Naive thymus-derived CD8-positive, alpha-beta T cell (primary cell): ENCODE data around the gene CTNNBL1. TPM values are rescaled to one million over a fixed set of nuclear protein-coding genes. Genes with fewer than 3 reads are reported as not detected.
A peak's percentile ranks its signal among the peaks of the same experiment; 100 is the strongest.

Experiments used
- ATAC-seq, 2 donors: fragments of 150-1000 bp; cut with Tn5 transposase in 1 of 2; sonication (Bioruptor Pico), chemical (Tn5 transposase) in 1 of 2; 1 replicate in 1 of 2; 2 replicates in 1 of 2; pipeline ENCODE4 v1.10.0; 2021; ENCODE audit warnings: mild to moderate bottlenecking in 2 of 2, moderate library complexity in 2 of 2
- POLR2A ChIA-PET: fragments of 350-600 bp; sonication (Branson Sonifier 250); formaldehyde crosslinking; loops from one replicate; lab custom pipeline; 2021; ENCODE audit warnings: antibody characterized with exemption; lab: Charles Lee
- DNase-seq, 10 donors: peaks; one replicate each; pipeline versions ENCODE4 v3.0.0 to v3.0.0-alpha.2; 2020 to 2022
- H3K27ac Mint-ChIP-seq, 10 donors: one replicate each; pipeline ENCODE4 v1.8.0; 2020 to 2022; ENCODE audit warnings: mild to moderate bottlenecking in 10 of 10, mixed read lengths in 10 of 10, moderate library complexity in 4 of 10, inconsistent platforms in 1 of 10
- H3K27me3 Mint-ChIP-seq, 5 donors: one replicate each; pipeline ENCODE4 v1.8.0; 2021 to 2022; ENCODE audit warnings: mixed read lengths in 5 of 5
- H3K36me3 Mint-ChIP-seq, 3 donors: one replicate each; pipeline ENCODE4 v1.8.0; 2020 to 2022; ENCODE audit warnings: mixed read lengths in 3 of 3, mild to moderate bottlenecking in 2 of 3, inconsistent platforms in 1 of 3
- H3K4me1 Mint-ChIP-seq, 4 donors: one replicate each; pipeline ENCODE4 v1.8.0; 2021 to 2022; ENCODE audit warnings: mixed read lengths in 4 of 4
- H3K4me3 Mint-ChIP-seq, 10 donors: one replicate each; pipeline ENCODE4 v1.8.0; 2020 to 2022; ENCODE audit warnings: mild to moderate bottlenecking in 10 of 10, mixed read lengths in 10 of 10, moderate library complexity in 6 of 10, inconsistent platforms in 1 of 10
- H3K9me3 Mint-ChIP-seq, 9 donors: one replicate each; pipeline ENCODE4 v1.8.0; 2020 to 2022; ENCODE audit warnings: mixed read lengths in 9 of 9, mild to moderate bottlenecking in 3 of 9, inconsistent platforms in 1 of 9, moderate library complexity in 1 of 9
- polyA plus RNA-seq, 3 donors: library from polyadenylated mRNA; unstranded; fragments of 300-500 nt; fragmentation: Illumina TruSeq; gene quantifications; one replicate each; pipeline ENCODE4 v1.2.3, GENCODE V29; 2021
- total RNA-seq, 8 experiments: library from RNA in 2 of 8; stranded (reverse) in 2 of 8; gene quantifications; one replicate each; pipeline ENCODE4 v1.2.3 and lab custom pipeline; 2021 to 2026

The CTNNBL1 gene
- total and polyA plus RNA-seq, 5 experiments from 2014 or later: 46.9 to 95.8 (median 85.1) TPM

DNA sequence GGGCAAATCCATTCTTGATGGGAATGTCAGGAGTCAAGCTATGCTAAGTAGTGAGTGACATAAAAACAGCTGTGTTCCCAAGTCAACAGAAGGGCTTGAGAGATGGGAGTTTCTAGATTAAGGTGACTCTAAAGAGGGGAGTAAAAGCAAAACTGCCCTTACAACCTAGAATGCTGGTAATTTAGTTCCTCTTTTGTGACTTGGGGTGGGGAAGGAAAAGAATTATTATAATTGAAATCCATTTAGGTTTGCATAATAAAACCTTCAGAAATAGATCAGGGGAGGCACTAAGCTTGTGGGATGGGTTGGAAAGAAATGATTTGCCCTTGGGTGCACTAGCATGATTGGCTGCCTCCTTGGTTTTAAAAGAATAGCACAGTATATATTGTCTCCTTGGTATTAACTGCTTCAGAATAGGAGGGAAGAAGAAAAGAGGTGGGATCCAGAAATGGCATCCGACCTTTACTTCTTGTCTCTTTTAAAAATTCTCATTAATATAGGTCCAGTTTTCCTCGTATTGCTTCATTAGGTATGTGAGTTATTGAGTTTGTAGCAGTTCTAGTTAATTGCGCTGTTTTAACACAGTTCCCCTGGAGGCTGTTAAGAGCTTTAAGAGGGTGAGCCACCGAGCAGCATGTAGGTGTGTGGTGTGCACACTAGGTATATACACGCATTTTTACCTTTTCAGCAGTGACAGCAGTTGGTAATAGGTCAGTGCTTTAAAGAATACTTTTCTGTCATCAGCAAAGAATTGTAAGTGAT lies 113.8 kb downstream of the CTNNBL1 start:
- Mint-ChIP-seq H3K4me1 (peaks cover 3 to 49% (median 8%) of the 10 kb centered on the region in 4 donors), H3K36me3 (peaks cover 27 to 92% (median 63%) of the 10 kb centered on the region in 3 donors), H3K4me3 (no peak overlapping the region), H3K27me3 (no peaks in the 10 kb centered on the region), H3K27ac (peak overlapping the region in 1 of 10 donors; percentile 27), H3K9me3 (no peaks in the 10 kb centered on the region)
- no peak for DNase-seq
- ATAC-seq: no peak
- POLR2A ChIA-PET: no interaction called here

DNA sequence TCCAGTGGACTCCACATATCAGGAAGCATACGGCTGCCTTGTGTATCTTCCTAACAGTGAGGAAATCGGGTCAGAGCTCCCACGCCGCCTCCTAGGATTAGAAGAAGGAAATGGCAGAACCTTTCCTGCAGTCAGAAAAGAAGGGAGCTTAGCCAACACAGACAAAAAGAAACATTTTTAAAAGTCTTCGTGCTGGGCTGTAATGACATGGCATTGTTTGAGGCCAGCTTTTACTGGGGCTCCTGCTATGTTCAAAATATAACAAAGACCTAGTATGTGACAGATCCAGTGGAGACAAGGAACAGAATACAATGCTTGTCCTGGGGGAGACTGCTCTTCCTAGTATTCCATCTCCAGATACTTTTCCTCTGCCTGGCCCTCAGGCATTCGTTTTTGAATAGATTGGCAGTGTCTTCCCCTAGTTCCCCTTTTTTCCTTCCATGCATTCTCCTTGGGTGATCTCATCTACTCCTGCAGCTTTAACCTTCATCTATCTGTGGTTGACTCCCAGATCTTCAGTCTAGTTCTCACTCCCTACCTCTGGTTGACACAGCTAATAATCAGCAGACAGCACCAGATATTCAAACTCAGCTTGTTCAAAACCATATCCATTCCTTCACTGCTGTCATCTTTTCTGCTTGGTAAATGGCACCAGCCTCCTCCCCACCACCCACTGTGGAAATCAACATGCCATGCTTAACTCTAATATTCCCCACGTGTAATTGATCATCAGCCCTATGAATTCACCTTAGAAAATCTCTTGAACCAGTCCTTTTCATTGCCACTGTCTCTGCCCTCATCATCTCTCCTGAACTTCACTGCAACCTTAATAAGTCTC lies 114.6 kb downstream of the CTNNBL1 start:
- Mint-ChIP-seq H3K27ac (no peak overlapping the region), H3K9me3 (no peaks in the 10 kb centered on the region), H3K27me3 (no peaks in the 10 kb centered on the region), H3K36me3 (peaks cover 24 to 85% (median 58%) of the 10 kb centered on the region in 3 donors), H3K4me1 (peaks cover 3 to 43% (median 7%) of the 10 kb centered on the region in 4 donors), H3K4me3 (no peak overlapping the region)
- POLR2A ChIA-PET: no interaction called here
- no peak for ATAC-seq
- no peak for DNase-seq

DNA sequence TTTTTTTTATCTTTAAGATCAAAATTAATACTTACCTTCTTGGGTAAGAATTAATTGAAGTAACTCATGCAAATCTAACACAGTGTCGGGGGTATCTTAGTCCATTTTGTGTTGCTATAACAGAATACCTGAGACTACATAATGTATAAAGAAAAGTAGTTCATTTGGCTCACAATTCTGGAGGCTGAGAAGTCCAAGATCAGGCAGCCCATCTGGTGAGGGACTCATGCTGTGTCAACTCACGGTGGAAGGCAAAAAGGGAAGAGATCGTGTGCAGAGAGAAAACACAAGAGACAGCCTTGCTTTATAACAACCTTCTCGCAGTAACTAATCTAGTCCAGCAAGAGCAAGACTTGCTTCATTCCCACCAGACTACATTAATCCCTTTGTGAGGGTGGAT lies 116.2 kb downstream of the CTNNBL1 start:
- no peak for DNase-seq
- POLR2A ChIA-PET: no interaction called here
- Mint-ChIP-seq H3K27me3 (no peaks in the 10 kb centered on the region), H3K4me1 (peaks cover 2 to 30% (median 8%) of the 10 kb centered on the region in 4 donors), H3K9me3 (no peaks in the 10 kb centered on the region), H3K27ac (no peak overlapping the region), H3K36me3 (peaks cover 24 to 69% (median 45%) of the 10 kb centered on the region in 3 donors), H3K4me3 (no peak overlapping the region)
- no peak for ATAC-seq

DNA sequence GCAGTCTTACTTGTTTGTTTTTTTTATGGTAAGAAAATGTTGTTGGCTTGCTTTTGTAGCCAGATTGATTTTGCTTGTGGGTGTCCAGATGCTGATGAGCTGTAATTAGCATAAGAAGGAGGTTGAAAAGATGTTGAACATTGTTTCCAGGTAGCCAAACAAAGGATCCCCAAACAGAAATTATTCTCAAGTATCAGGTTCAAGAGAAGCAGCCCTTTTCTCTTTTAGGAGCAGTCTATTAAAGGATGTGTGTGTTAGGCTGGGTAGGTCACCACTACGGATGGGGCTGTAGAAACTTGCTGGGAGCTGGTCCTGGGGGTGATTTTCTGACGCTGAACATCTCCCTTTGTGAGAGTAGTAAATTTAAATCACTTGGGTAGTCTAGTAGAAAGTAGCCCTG lies 122.2 kb downstream of the CTNNBL1 start:
- POLR2A ChIA-PET: no interaction called here
- peaks cover 9 to 29% (median 11%) of the 10 kb centered on the region in 4 donors for H3K4me1 Mint-ChIP-seq
- no peak overlapping the region for H3K27ac Mint-ChIP-seq
- H3K36me3 Mint-ChIP-seq: peaks cover 0 to 32% (median 13%) of the 10 kb centered on the region in 3 donors
- ATAC-seq: no peak
- DNase-seq: no peak
- no peaks in the 10 kb centered on the region for H3K27me3 Mint-ChIP-seq
- no peak overlapping the region for H3K4me3 Mint-ChIP-seq
- no peaks in the 10 kb centered on the region for H3K9me3 Mint-ChIP-seq

DNA sequence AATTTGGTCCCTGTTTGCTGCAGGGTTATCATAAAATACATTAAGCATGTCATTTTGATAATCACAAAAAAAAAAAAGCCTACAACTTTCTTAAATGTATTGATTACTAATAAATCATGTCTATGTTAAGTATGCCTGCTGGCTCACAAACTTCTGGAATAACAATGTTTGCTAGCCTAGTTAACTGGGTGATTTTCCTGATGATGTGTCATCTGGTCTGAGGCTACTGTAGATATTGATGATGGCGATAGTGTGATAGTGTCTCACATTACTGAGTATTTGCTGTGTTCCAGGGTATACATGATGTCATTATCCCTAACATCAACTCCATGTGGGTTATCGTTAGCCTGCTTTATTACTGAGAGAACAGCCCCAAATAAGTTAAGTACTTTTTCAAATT lies 122.9 kb downstream of the CTNNBL1 start:
- no peak for DNase-seq
- H3K27ac Mint-ChIP-seq: no peak overlapping the region
- H3K27me3 Mint-ChIP-seq: no peaks in the 10 kb centered on the region
- no peaks in the 10 kb centered on the region for H3K9me3 Mint-ChIP-seq
- POLR2A ChIA-PET: no interaction called here
- no peak for ATAC-seq
- peaks cover 9 to 29% (median 12%) of the 10 kb centered on the region in 4 donors for H3K4me1 Mint-ChIP-seq
- H3K4me3 Mint-ChIP-seq: no peak overlapping the region
- H3K36me3 Mint-ChIP-seq: peaks cover 0 to 25% (median 11%) of the 10 kb centered on the region in 3 donors

DNA sequence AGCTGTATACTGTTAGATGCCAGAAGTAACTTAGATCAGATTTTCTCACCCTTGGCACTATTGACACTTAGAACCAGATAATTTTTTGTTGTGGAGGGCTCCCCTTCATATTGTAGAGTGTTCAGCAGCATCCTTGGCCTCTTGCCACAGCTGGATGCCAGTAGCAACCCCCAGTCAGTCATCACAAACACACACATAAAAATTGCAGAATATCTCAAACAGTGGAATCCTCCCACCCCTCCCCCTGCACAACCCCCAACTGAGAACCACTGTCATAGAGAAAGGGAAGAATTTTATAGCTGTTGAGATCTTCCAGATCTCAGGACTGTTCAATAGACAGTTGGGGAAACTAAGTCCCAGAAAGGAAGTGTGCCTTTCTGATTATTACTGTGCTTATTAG lies 127.9 kb downstream of the CTNNBL1 start:
- H3K4me3 Mint-ChIP-seq: no peak overlapping the region
- ATAC-seq (no peak), DNase-seq (no peak)
- peaks cover 0 to 20% (median 4%) of the 10 kb centered on the region in 3 donors for H3K36me3 Mint-ChIP-seq
- POLR2A ChIA-PET: interaction anchor here (0.6 kb wide), 1 partner anchor 604 kb away, joined by 3 read pairs; no protein-coding TSS in a partner anchor
- peaks cover 0 to 17% (median 12%) of the 10 kb centered on the region in 4 donors for H3K4me1 Mint-ChIP-seq
- no peaks in the 10 kb centered on the region for H3K27me3 Mint-ChIP-seq
- no peak overlapping the region for H3K27ac Mint-ChIP-seq
- H3K9me3 Mint-ChIP-seq: no peaks in the 10 kb centered on the region

DNA sequence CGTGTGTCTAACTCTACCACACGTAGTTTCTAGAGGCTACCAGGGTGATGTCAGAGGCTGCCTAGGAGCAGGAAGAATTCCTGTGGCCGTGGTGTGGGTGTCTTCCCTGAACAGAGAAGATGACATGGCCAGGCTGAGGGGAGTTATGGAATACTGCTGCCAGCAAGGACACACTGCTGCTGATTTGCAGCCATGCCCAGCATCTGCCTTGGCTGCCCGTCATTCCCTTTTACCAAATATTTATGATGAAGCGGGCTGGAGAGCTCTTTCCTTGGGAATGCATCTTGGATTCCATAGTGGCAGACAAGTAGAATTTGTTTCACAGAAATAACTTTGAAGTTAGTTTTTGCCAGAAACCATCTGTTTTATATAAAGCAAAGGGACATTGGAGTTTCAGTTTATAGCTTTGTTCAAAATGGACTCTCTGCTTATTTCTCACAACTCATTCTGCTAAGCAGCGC lies 128.3 kb downstream of the CTNNBL1 start:
- H3K4me1 Mint-ChIP-seq: peaks cover 0 to 17% (median 12%) of the 10 kb centered on the region in 4 donors
- H3K27me3 Mint-ChIP-seq: no peaks in the 10 kb centered on the region
- no peak for ATAC-seq
- H3K9me3 Mint-ChIP-seq: no peaks in the 10 kb centered on the region
- H3K36me3 Mint-ChIP-seq: peaks cover 0 to 20% (median 4%) of the 10 kb centered on the region in 3 donors
- DNase-seq: no peak
- POLR2A ChIA-PET: no interaction called here
- H3K4me3 Mint-ChIP-seq: no peak overlapping the region
- peak overlapping the region in 1 of 10 donors; percentile 42 for H3K27ac Mint-ChIP-seq

DNA sequence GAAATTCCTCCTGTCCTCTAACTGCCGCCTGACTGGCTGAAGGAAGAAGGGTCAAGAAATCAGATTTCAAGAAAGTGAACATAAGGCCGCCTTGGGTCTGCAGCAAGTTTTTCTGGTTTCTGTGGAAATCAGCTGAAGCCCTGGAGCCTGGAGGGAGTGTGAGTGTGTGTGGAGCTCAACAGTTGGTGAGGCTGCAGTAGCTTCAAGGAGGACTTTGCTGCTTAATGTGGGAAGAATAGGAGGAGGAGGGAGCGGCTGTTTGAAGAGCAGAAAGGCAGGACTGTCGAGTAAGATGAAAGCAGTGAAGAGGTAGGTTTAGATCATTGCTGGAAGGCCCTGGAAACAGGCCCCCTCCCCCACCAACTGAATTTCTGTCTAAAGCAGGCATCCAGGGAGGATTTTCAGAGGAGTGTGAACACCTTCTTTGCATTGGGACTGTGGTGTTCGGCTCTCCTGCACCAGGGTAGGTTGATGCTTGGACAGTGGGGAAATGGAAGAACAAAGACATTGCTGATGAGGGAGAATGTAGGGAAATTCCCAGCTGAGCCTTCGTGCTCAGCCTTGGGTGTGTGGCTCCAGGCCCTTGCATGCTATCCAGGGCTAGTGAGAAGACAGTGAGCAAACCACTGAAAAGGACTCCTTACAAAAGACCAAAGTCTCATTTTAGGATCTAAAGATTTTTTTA lies 129.6 kb downstream of the CTNNBL1 start:
- H3K27me3 Mint-ChIP-seq: no peaks in the 10 kb centered on the region
- H3K4me3 Mint-ChIP-seq: no peak overlapping the region
- POLR2A ChIA-PET: no interaction called here
- DNase-seq: no peak
- no peaks in the 10 kb centered on the region for H3K9me3 Mint-ChIP-seq
- H3K4me1 Mint-ChIP-seq: peaks cover 0 to 16% (median 12%) of the 10 kb centered on the region in 4 donors
- ATAC-seq: no peak
- H3K36me3 Mint-ChIP-seq: peaks cover 0 to 20% (median 4%) of the 10 kb centered on the region in 3 donors
- H3K27ac Mint-ChIP-seq: peak overlapping the region in 3 of 10 donors; percentile 2 to 60 (median 39)

DNA sequence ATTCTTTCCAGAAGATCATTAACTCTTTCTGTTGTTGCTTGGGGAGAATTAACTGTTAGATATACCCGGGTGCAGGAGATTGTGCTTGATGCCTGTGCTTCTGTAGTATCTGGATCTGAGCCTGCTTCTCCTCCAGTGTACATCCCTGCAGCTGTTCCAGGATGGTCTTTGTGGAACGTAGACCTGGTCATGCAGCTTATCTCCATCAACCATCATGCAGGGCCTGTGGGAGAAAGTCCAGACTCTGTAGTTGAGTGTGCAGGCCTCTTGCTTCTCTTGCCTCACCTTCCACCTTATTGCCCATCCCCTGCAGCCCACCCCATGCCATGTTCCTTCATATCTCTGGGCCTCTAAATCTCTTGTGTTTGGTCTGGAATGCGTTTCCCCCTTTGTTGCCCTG lies 133.8 kb downstream of the CTNNBL1 start:
- peaks cover 2 to 12% (median 5%) of the 10 kb centered on the region in 4 donors for H3K4me1 Mint-ChIP-seq
- peaks cover 0 to 12% (median 7%) of the 10 kb centered on the region in 3 donors for H3K36me3 Mint-ChIP-seq
- POLR2A ChIA-PET: no interaction called here
- no peak overlapping the region for H3K4me3 Mint-ChIP-seq
- H3K27me3 Mint-ChIP-seq: no peaks in the 10 kb centered on the region
- no peak for DNase-seq
- ATAC-seq: no peak
- no peaks in the 10 kb centered on the region for H3K9me3 Mint-ChIP-seq
- H3K27ac Mint-ChIP-seq: no peak overlapping the region

DNA sequence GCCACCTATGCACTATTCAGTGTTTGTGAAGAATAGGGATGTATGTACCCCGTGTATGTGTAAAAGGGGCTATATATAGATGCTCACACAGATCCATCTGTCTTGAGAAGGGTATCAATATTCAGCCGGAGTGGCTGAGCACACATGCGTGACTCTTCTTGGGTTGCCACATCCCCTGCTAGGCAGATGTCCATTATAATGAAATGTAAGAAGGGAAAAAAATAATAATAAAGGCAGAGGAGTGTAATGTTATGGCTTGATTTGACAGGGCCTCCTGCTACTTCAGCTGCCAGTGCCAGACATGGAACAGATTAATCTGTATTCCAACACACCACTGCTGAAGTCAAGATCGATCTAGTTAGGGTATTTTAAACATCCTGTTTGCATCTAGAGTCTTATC lies 134.9 kb downstream of the CTNNBL1 start:
- no peaks in the 10 kb centered on the region for H3K9me3 Mint-ChIP-seq
- no peaks in the 10 kb centered on the region for H3K27me3 Mint-ChIP-seq
- POLR2A ChIA-PET: no interaction called here
- ATAC-seq (no peak), DNase-seq (no peak)
- H3K4me1 Mint-ChIP-seq: peaks cover 2 to 12% (median 4%) of the 10 kb centered on the region in 4 donors
- H3K4me3 Mint-ChIP-seq: no peak overlapping the region
- H3K36me3 Mint-ChIP-seq: peaks cover 0 to 12% (median 7%) of the 10 kb centered on the region in 3 donors
- peak overlapping the region in 1 of 10 donors; percentile 24 for H3K27ac Mint-ChIP-seq

DNA sequence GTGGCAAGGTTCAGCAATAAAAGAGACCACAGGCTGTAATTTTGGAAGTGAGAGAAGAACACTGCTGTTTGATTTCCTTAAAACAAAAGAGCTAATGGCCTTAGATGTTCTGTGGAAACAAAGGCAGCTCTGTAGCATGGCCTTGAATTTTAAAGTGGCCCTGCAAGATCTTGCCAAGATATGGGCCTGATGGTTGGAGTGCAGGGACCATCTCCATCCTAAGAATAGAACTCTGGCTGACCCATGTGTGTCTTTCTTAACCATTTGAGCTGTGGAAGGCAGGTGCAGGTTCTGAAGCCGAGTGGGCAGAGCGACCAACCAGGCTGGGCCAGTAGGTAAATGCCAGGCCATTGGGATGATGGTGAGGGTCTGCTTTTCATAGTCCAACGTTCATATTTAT lies 135.3 kb downstream of the CTNNBL1 start:
- Mint-ChIP-seq H3K4me1 (peaks cover 2 to 12% (median 4%) of the 10 kb centered on the region in 4 donors), H3K27ac (no peak overlapping the region), H3K4me3 (no peak overlapping the region), H3K9me3 (no peaks in the 10 kb centered on the region), H3K36me3 (peaks cover 0 to 10% (median 7%) of the 10 kb centered on the region in 3 donors), H3K27me3 (no peaks in the 10 kb centered on the region)
- DNase-seq (no peak), ATAC-seq (no peak)
- POLR2A ChIA-PET: no interaction called here

DNA sequence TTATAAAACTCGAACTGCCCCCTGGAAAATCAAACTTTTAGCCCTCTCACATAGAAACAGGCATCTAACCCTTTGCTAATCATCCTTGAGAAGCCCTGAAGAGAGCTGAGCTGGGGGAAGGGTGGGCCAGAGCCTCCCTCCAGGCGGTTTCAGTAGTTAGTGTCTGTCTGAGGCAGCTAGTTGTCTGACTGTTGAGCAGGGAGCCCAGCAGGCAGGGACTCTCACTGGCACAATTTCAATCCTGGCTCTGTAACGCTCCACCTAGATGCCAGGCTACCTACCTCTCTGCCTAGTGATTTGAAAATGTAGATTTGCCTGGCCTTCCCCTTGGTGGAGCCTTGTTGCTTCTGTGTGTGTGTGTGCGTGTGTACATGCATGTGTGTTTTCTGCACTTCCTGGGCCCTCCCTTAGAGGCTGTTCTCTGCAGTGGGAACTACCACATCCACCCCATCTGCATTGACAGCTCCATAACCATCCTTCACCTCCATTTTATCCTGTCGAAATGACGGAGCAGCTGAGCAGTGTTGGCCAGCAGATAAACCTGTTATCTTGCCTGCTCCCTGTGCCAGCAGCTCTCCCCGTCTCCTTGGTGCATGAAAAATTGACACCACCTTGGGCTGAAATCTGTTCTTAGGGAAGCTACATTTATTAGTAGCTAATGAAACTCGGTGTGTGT lies 139.5 kb downstream of the CTNNBL1 start:
- Mint-ChIP-seq H3K4me1 (peaks cover 3 to 19% (median 9%) of the 10 kb centered on the region in 4 donors), H3K4me3 (no peak overlapping the region), H3K27ac (no peak overlapping the region), H3K9me3 (no peaks in the 10 kb centered on the region), H3K27me3 (no peaks in the 10 kb centered on the region), H3K36me3 (peaks cover 0 to 12% (median 7%) of the 10 kb centered on the region in 3 donors)
- ATAC-seq (no peak), DNase-seq (no peak)
- POLR2A ChIA-PET: no interaction called here
